ENCODE results near the gene MICB. TPM values are rescaled to one million over a fixed set of nuclear protein-coding genes. Genes with fewer than 3 reads are reported as not detected.

Gene MICB
- total RNA-seq, 1 experiment from 2014 or later = 13.2 TPM

- peaks cover 76% of the 10 kb centered on the region for H3K4me1 ChIP-seq (ENCODE audit: low read length)
- no peak overlapping the region for H2AFZ ChIP-seq (ENCODE audit: low read length)
- H3K9me2 ChIP-seq (replicated peaks; ENCODE audit: insufficient read depth, low read length) = no peaks in the 10 kb centered on the region
- H3K4me3 ChIP-seq (ENCODE audit: low read length) = peak overlapping the region; percentile 96; the same call in 1 of the 2 replicates
- DNase-seq = peak; percentile 40
- H3K36me3 ChIP-seq (ENCODE audit: insufficient read depth, low read length) = peaks cover 31% of the 10 kb centered on the region
- peak overlapping the region; percentile 98 for H3K4me2 ChIP-seq (ENCODE audit: low read depth, low read length, poor library complexity, severe bottlenecking)
- no peaks in the 10 kb centered on the region for H3K27me3 ChIP-seq (ENCODE audit: low read length)
- peak overlapping the region; percentile 95; the same call in 1 of the 2 replicates for H3K27ac ChIP-seq (ENCODE audit: low read length)
- no peak overlapping the region for H3K9ac ChIP-seq (ENCODE audit: low read length)
- H3K79me2 ChIP-seq (ENCODE audit: low read length) = peaks cover 57% of the 10 kb centered on the region
- no peaks in the 10 kb centered on the region for H3K9me3 ChIP-seq (ENCODE audit: low read length)
- peaks cover 24% of the 10 kb centered on the region for H4K20me1 ChIP-seq (ENCODE audit: insufficient read depth, low read depth, low read length)
Measured at GRCh38 chr6:31543639-31544038, 45.7 kb downstream of the MICB start.

DNA sequence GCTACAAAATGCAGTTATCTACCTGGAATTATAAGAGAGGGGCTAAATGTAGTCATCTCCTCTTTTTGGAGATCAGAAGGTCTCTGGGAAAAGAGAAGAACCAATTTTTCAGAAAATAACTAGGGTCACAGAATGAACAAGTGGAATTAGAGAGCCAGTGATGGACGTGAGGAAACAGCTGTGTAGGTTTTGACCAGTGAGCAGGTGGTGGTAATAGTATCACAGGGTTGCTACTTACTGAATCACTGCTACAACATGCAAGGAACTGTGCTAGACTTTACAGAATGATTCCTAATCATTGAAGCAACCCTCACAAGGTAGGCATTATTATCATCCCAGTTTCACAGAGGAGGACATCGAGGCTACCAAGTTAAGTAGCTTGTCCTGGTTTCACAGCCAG, 46.7 kb downstream of the MICB start:
- Histone ChIP-seq H3K27me3 (ENCODE audit: low read length) (no peaks in the 10 kb centered on the region), H3K4me1 (ENCODE audit: low read length) (peaks cover 76% of the 10 kb centered on the region), H3K36me3 (ENCODE audit: insufficient read depth, low read length) (peaks cover 28% of the 10 kb centered on the region), H3K79me2 (ENCODE audit: low read length) (peaks cover 52% of the 10 kb centered on the region), H3K9me2 (replicated peaks; ENCODE audit: insufficient read depth, low read length) (no peaks in the 10 kb centered on the region), H3K9me3 (ENCODE audit: low read length) (no peaks in the 10 kb centered on the region), H3K27ac (ENCODE audit: low read length) (peak overlapping the region; percentile 87), H3K4me3 (ENCODE audit: low read length) (peak overlapping the region; percentile 69; the same call in 1 of the 2 replicates), H3K9ac (ENCODE audit: low read length) (peak overlapping the region; percentile 72), H3K4me2 (ENCODE audit: low read depth, low read length, poor library complexity, severe bottlenecking) (peak overlapping the region; percentile 85), H2AFZ (ENCODE audit: low read length) (no peak overlapping the region), H4K20me1 (ENCODE audit: insufficient read depth, low read depth, low read length) (peaks cover 14% of the 10 kb centered on the region)
- DNase-seq = peak; percentile 40

- H3K4me2 ChIP-seq (ENCODE audit: low read depth, low read length, poor library complexity, severe bottlenecking) = peak overlapping the region; percentile 85
- no peak overlapping the region for H2AFZ ChIP-seq (ENCODE audit: low read length)
- peaks cover 23% of the 10 kb centered on the region for H3K36me3 ChIP-seq (ENCODE audit: insufficient read depth, low read length)
- H3K9me2 ChIP-seq (replicated peaks; ENCODE audit: insufficient read depth, low read length) = no peaks in the 10 kb centered on the region
- peak overlapping the region; percentile 72 for H3K9ac ChIP-seq (ENCODE audit: low read length)
- H3K27me3 ChIP-seq (ENCODE audit: low read length) = no peaks in the 10 kb centered on the region
- H3K79me2 ChIP-seq (ENCODE audit: low read length) = peaks cover 46% of the 10 kb centered on the region
- H3K4me1 ChIP-seq (ENCODE audit: low read length) = peaks cover 73% of the 10 kb centered on the region
- no peaks in the 10 kb centered on the region for H3K9me3 ChIP-seq (ENCODE audit: low read length)
- peak overlapping the region; percentile 69 for H3K4me3 ChIP-seq (ENCODE audit: low read length)
- H4K20me1 ChIP-seq (ENCODE audit: insufficient read depth, low read depth, low read length) = peaks cover 8% of the 10 kb centered on the region
- H3K27ac ChIP-seq (ENCODE audit: low read length) = peak overlapping the region; percentile 87
- peak; percentile 78 for DNase-seq
Measured at GRCh38 chr6:31545291-31545690, 47.3 kb downstream of the MICB start.

GRCh38 chr6:31546339-31546957, 48.5 kb downstream of the MICB start, which contains the start of gene ATP6V1G2:
TSS of gene ATP6V1G2 (minus strand) at chr6:31546608. CDS start at chr6:31546559, 49 bp downstream.
- no peaks in the 10 kb centered on the region for H3K9me2 ChIP-seq (replicated peaks; ENCODE audit: insufficient read depth, low read length)
- H3K36me3 ChIP-seq (ENCODE audit: insufficient read depth, low read length) = peaks cover 12% of the 10 kb centered on the region
- peak; percentile 96 for DNase-seq
- peaks cover 34% of the 10 kb centered on the region for H3K79me2 ChIP-seq (ENCODE audit: low read length)
- peaks cover 70% of the 10 kb centered on the region for H3K4me1 ChIP-seq (ENCODE audit: low read length)
- no peaks in the 10 kb centered on the region; the same call in 1 of the 2 replicates for H4K20me1 ChIP-seq (ENCODE audit: insufficient read depth, low read depth, low read length)
- H3K4me3 ChIP-seq (ENCODE audit: low read length) = peak within 1 kb of the TSS; percentile 72
- H3K4me2 ChIP-seq (ENCODE audit: low read depth, low read length, poor library complexity, severe bottlenecking) = peak within 1 kb of the TSS; percentile 85
- peak within 1 kb of the TSS; percentile 87 for H3K27ac ChIP-seq (ENCODE audit: low read length)
- H3K9ac ChIP-seq (ENCODE audit: low read length) = peak within 1 kb of the TSS; percentile 75
- no peak within 1 kb of the TSS for H2AFZ ChIP-seq (ENCODE audit: low read length)
- no peaks in the 10 kb centered on the region for H3K9me3 ChIP-seq (ENCODE audit: low read length)
- H3K27me3 ChIP-seq (ENCODE audit: low read length) = no peaks in the 10 kb centered on the region

DNA sequence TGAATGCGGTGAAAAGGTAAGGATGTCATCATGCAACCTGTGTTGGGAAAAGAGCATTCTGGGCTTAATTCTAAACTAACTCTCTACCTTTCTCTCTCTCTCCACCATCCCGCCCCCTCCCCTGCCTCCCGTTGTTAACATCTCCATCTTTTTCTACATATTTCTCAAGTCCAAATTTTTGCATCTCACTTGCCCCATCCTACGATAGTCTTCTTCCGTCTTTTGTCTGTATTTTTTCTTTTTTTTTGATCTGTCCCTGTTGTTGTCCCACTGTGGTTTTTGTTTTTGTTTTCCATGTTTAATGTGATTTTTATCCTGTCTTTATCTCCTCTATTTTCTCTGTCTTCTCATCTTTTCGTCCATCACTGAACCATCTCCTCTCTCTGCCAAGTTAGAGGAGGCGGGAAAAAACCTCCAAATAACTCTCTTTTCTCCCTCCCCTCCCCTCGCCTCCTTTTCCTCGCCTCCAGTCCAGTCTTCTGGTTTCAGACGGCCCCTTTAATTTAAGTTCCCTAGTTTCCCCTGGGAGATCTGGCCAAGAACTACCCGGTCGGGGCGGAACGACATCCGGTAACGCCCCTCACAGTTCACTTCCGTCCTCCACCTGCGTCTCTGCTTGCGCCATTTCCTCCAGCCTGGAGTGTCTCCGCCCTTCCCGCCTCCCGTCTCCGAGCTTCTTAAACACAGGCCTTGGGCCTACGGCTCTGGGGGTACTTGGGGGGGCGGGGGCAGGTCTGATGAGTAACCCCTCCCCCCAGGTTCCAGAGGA, 49.2 kb downstream of the MICB start, which contains the start of gene NFKBIL1:
NFKBIL1 (plus strand) TSS at position 651 of the 769 bp plus-strand sequence; CDS start at position 738, 87 bp downstream.
- H2AFZ ChIP-seq (ENCODE audit: low read length) = no peak within 1 kb of the TSS
- no peaks in the 10 kb centered on the region for H3K9me3 ChIP-seq (ENCODE audit: low read length)
- peak within 1 kb of the TSS; percentile 72 for H3K4me3 ChIP-seq (ENCODE audit: low read length)
- H3K36me3 ChIP-seq (ENCODE audit: insufficient read depth, low read length) = peaks cover 12% of the 10 kb centered on the region
- peaks cover 70% of the 10 kb centered on the region for H3K4me1 ChIP-seq (ENCODE audit: low read length)
- H3K9me2 ChIP-seq (replicated peaks; ENCODE audit: insufficient read depth, low read length) = no peaks in the 10 kb centered on the region
- H3K4me2 ChIP-seq (ENCODE audit: low read depth, low read length, poor library complexity, severe bottlenecking) = peak within 1 kb of the TSS; percentile 85
- peak within 1 kb of the TSS; percentile 75 for H3K9ac ChIP-seq (ENCODE audit: low read length)
- DNase-seq = peak; percentile 99
- no peaks in the 10 kb centered on the region for H4K20me1 ChIP-seq (ENCODE audit: insufficient read depth, low read depth, low read length)
- H3K79me2 ChIP-seq (ENCODE audit: low read length) = peaks cover 30% of the 10 kb centered on the region
- H3K27me3 ChIP-seq (ENCODE audit: low read length) = no peaks in the 10 kb centered on the region
- H3K27ac ChIP-seq (ENCODE audit: low read length) = peak within 1 kb of the TSS; percentile 88

- no peaks in the 10 kb centered on the region for H4K20me1 ChIP-seq (ENCODE audit: insufficient read depth, low read depth, low read length)
- no peak overlapping the region for H2AFZ ChIP-seq (ENCODE audit: low read length)
- H3K79me2 ChIP-seq (ENCODE audit: low read length) = peaks cover 22% of the 10 kb centered on the region
- H3K4me3 ChIP-seq (ENCODE audit: low read length) = peak overlapping the region; percentile 72
- peak overlapping the region; percentile 75 for H3K9ac ChIP-seq (ENCODE audit: low read length)
- H3K4me2 ChIP-seq (ENCODE audit: low read depth, low read length, poor library complexity, severe bottlenecking) = peak overlapping the region; percentile 85
- no peaks in the 10 kb centered on the region for H3K27me3 ChIP-seq (ENCODE audit: low read length)
- DNase-seq = peak; percentile 40
- peak overlapping the region; percentile 88 for H3K27ac ChIP-seq (ENCODE audit: low read length)
- H3K36me3 ChIP-seq (ENCODE audit: insufficient read depth, low read length) = peaks cover 12% of the 10 kb centered on the region
- H3K9me2 ChIP-seq (replicated peaks; ENCODE audit: insufficient read depth, low read length) = no peaks in the 10 kb centered on the region
- peaks cover 65% of the 10 kb centered on the region for H3K4me1 ChIP-seq (ENCODE audit: low read length)
- no peaks in the 10 kb centered on the region for H3K9me3 ChIP-seq (ENCODE audit: low read length)
Measured at GRCh38 chr6:31547727-31548543, 50.0 kb downstream of the MICB start.

DNA sequence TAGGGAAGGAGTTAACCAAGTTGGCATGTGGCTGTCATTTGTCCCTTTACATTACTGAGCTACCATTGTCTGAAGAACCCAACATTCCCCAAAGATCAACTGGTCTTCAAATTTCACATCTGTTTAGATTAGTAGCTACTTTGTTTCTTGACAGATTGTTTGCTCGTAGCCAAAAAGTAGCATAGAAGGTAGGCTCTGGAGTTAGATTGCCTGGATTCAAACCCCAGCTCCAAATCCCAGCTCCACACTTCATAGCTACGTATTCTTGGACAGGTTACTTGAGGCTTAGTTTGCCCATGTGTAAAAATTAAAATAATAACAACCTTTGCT, 50.6 kb downstream of the MICB start:
- no peaks in the 10 kb centered on the region for H3K9me2 ChIP-seq (replicated peaks; ENCODE audit: insufficient read depth, low read length)
- peaks cover 59% of the 10 kb centered on the region for H3K4me1 ChIP-seq (ENCODE audit: low read length)
- H3K79me2 ChIP-seq (ENCODE audit: low read length) = peaks cover 16% of the 10 kb centered on the region
- peak overlapping the region; percentile 88 for H3K27ac ChIP-seq (ENCODE audit: low read length)
- H3K9me3 ChIP-seq (ENCODE audit: low read length) = no peaks in the 10 kb centered on the region
- peak overlapping the region; percentile 72 for H3K4me3 ChIP-seq (ENCODE audit: low read length)
- H4K20me1 ChIP-seq (ENCODE audit: insufficient read depth, low read depth, low read length) = no peaks in the 10 kb centered on the region
- peak overlapping the region; percentile 75 for H3K9ac ChIP-seq (ENCODE audit: low read length)
- H3K36me3 ChIP-seq (ENCODE audit: insufficient read depth, low read length) = peaks cover 12% of the 10 kb centered on the region
- H3K27me3 ChIP-seq (ENCODE audit: low read length) = no peaks in the 10 kb centered on the region
- peak; percentile 40 for DNase-seq
- peak overlapping the region; percentile 85 for H3K4me2 ChIP-seq (ENCODE audit: low read depth, low read length, poor library complexity, severe bottlenecking)
- no peak overlapping the region for H2AFZ ChIP-seq (ENCODE audit: low read length)
